IMR-90 (cell line): ENCODE data around the gene ATXN1. TPM values are rescaled to one million over a fixed set of nuclear protein-coding genes. Genes with fewer than 3 reads are reported as not detected.
A peak's percentile ranks its signal among the peaks of the same experiment; 100 is the strongest.

Experiments
- ATAC-seq: fragments of 200-7000 bp; cut with Tn5 transposase; 2 replicates; pipeline ENCODE4 v1.9.1; 2020; ENCODE audit warnings: low read depth, mild to moderate bottlenecking, moderate library complexity
- BruUV-seq: library from RNA; stranded (reverse); fragments of 400-500 nt; replicated peaks from 2 replicates; lab custom pipeline; 2021; lab: Mats Ljungman, UMichigan
- CTCF ChIA-PET: fragments of 300-600 bp; formaldehyde crosslinking; extraction: SDS; loops from one replicate; lab custom pipeline; 2021; ENCODE audit warnings: antibody characterized with exemption; lab: Yijun Ruan, JAX
- POLR2A ChIA-PET: fragments of 300-600 bp; sonication (Branson Sonifier 250); formaldehyde crosslinking; loops from one replicate; lab custom pipeline; 2022; ENCODE audit warnings: antibody characterized with exemption; ENCODE audit not compliant: unreplicated experiment; lab: Charles Lee
- DNase-seq: peaks from one replicate; pipeline ENCODE4 v3.0.0; 2013
- H2AFZ ChIP-seq: replicated peaks from 2 replicates; pipeline ENCODE3; 2013; ENCODE audit warnings: low read length, mild to moderate bottlenecking; ENCODE audit not compliant: poor library complexity
- H2AK5ac ChIP-seq: 2 replicates; pipeline ENCODE4 v1.6.1; 2013; ENCODE audit warnings: low read depth, low read length, inconsistent platforms
- H2AK9ac ChIP-seq: replicated peaks from 2 replicates; pipeline ENCODE3; 2013; ENCODE audit warnings: mild to moderate bottlenecking, low read depth, low read length, moderate library complexity; ENCODE audit not compliant: poor library complexity
- H2BK120ac ChIP-seq: 2 replicates; pipeline ENCODE4 v1.6.1; 2013; ENCODE audit warnings: low read depth, low read length, inconsistent platforms
- H2BK15ac ChIP-seq: 3 replicates; pipeline ENCODE4 v1.6.1; 2013; ENCODE audit warnings: low read depth, low read length, inconsistent platforms
- H2BK20ac ChIP-seq: 2 replicates; pipeline ENCODE4 v1.6.1; 2013; ENCODE audit warnings: low read depth, mild to moderate bottlenecking, inconsistent platforms, low read length, moderate library complexity
- H2BK5ac ChIP-seq: 2 replicates; pipeline ENCODE4 v1.6.1; 2013; ENCODE audit warnings: mild to moderate bottlenecking, low read depth, low read length, inconsistent platforms; ENCODE audit not compliant: poor library complexity, severe bottlenecking
- H3K14ac ChIP-seq: replicated peaks from 2 replicates; pipeline ENCODE4 v1.6.1; 2013; ENCODE audit warnings: low read depth, low read length, inconsistent platforms
- H3K18ac ChIP-seq: 2 replicates; pipeline ENCODE4 v1.6.1; 2013; ENCODE audit warnings: low read depth, low read length, control low read depth
- H3K23ac ChIP-seq: 2 replicates; pipeline ENCODE4 v1.6.1; 2013; ENCODE audit warnings: low read depth, low read length, inconsistent platforms
- H3K27ac ChIP-seq: 2 replicates; pipeline ENCODE4 v1.5.1; 2013; ENCODE audit warnings: mild to moderate bottlenecking, control low read depth, low read length; ENCODE audit not compliant: insufficient read depth
- H3K27me3 ChIP-seq: 2 replicates; pipeline ENCODE4 v1.6.1; 2013; ENCODE audit warnings: low read length; ENCODE audit not compliant: control insufficient read depth, insufficient read depth
- H3K36me3 ChIP-seq: 2 replicates; pipeline ENCODE4 v1.6.1; 2013; ENCODE audit warnings: low read length, mixed read lengths; ENCODE audit not compliant: control insufficient read depth, insufficient read depth
- H3K4ac ChIP-seq: 2 replicates; pipeline ENCODE4 v1.6.1; 2013; ENCODE audit warnings: low read depth, low read length, inconsistent platforms
- H3K4me1 ChIP-seq: 2 replicates; pipeline ENCODE4 v1.6.1; 2013; ENCODE audit warnings: low read length, mixed read lengths; ENCODE audit not compliant: control insufficient read depth, insufficient read depth
- H3K4me2 ChIP-seq: 2 replicates; pipeline ENCODE4 v1.6.1; 2013; ENCODE audit warnings: low read depth, mild to moderate bottlenecking, control low read depth, low read length, moderate library complexity
- H3K4me3 ChIP-seq: 2 replicates; pipeline ENCODE4 v1.5.1; 2013; ENCODE audit warnings: low read depth, mild to moderate bottlenecking, control low read depth, low read length, moderate library complexity; ENCODE audit not compliant: insufficient read depth
- H3K56ac ChIP-seq: 2 replicates; pipeline ENCODE4 v1.6.1; 2013; ENCODE audit warnings: low read length, inconsistent platforms; ENCODE audit not compliant: insufficient read depth; ENCODE audit errors: extremely low read depth
- H3K79me1 ChIP-seq, 2 experiments: 2 replicates each; pipeline ENCODE4 v1.6.1; 2013; ENCODE audit warnings: low read length in 2 of 2, inconsistent platforms in 1 of 2, low read depth in 1 of 2
- H3K9ac ChIP-seq: 2 replicates; pipeline ENCODE4 v1.6.1; 2013; ENCODE audit warnings: low read depth, low read length, control low read depth
- H3K9me1 ChIP-seq: 2 replicates; pipeline ENCODE4 v1.6.1; 2013; ENCODE audit warnings: low read length, inconsistent platforms; ENCODE audit not compliant: insufficient read depth
- H3K9me3 ChIP-seq: 2 replicates; pipeline ENCODE4 v1.6.1; 2013; ENCODE audit warnings: low read length; ENCODE audit not compliant: control insufficient read depth, insufficient read depth
- H4K20me1 ChIP-seq: 2 replicates; pipeline ENCODE4 v1.6.1; 2013; ENCODE audit warnings: low read length, inconsistent platforms; ENCODE audit not compliant: insufficient read depth
- H4K5ac ChIP-seq: 2 replicates; pipeline ENCODE4 v1.6.1; 2013; ENCODE audit warnings: mild to moderate bottlenecking, low read depth, low read length, control low read depth
- H4K8ac ChIP-seq, 2 experiments: 2 replicates each; pipeline ENCODE4 v1.6.1; 2013; ENCODE audit warnings: low read depth in 2 of 2, low read length in 2 of 2, control low read depth in 1 of 2, inconsistent platforms in 1 of 2
- H4K91ac ChIP-seq: 2 replicates; pipeline ENCODE4 v1.6.1; 2013; ENCODE audit warnings: low read depth, low read length, inconsistent platforms; ENCODE audit not compliant: insufficient read depth
- BHLHE40 ChIP-seq: fragments of 150-350 bp; IDR thresholded peaks from 2 replicates; pipeline ENCODE4 v1.6.1; 2016; ENCODE audit warnings: mild to moderate bottlenecking, low read depth, low read length
- CEBPB ChIP-seq: IDR thresholded peaks from 2 replicates; pipeline ENCODE4 v1.6.1; 2012; ENCODE audit warnings: low read depth, low read length, improper control_type of control experiment
- CHD1 ChIP-seq: IDR thresholded peaks from 2 replicates; pipeline ENCODE4 v1.6.1; 2012; ENCODE audit warnings: low read depth, low read length, improper control_type of control experiment
- CTCF ChIP-seq: conservative IDR thresholded peaks from 2 replicates; pipeline ENCODE4 v1.5.1; 2012; ENCODE audit warnings: mild to moderate bottlenecking, low read depth, low read length, improper control_type of control experiment
- FOS ChIP-seq: fragments of 150-350 bp; IDR thresholded peaks from 2 replicates; pipeline ENCODE4 v1.6.1; 2016; ENCODE audit warnings: low read depth, low read length
- POLR2A ChIP-seq: IDR thresholded peaks from 2 replicates; pipeline ENCODE4 v1.6.1; 2012; ENCODE audit warnings: mild to moderate bottlenecking, low read depth, low read length
- RAD21 ChIP-seq: IDR thresholded peaks from 2 replicates; pipeline ENCODE4 v1.6.1; 2012; ENCODE audit warnings: low read length, improper control_type of control experiment
- RCOR1 ChIP-seq: IDR thresholded peaks from 2 replicates; pipeline ENCODE4 v1.6.1; 2012; ENCODE audit warnings: mild to moderate bottlenecking, low read length, improper control_type of control experiment; ENCODE audit not compliant: insufficient replicate concordance
- RFX5 ChIP-seq: IDR thresholded peaks from 2 replicates; pipeline ENCODE4 v1.8.0; 2012; ENCODE audit warnings: low read depth, mild to moderate bottlenecking, low read length, moderate library complexity
- WGBS, 2 experiments: methylation state at CpG; one replicate each; pipeline versions ENCODE4 v1.1.5 to v1.1.7; 2013; ENCODE audit warnings: missing lambda C conversion rate in 2 of 2; ENCODE audit not compliant: insufficient read length in 1 of 2; ENCODE audit errors: extremely low coverage in 2 of 2; 5-methylcytosine and 5-hydroxymethylcytosine counted together
- dilution Hi-C: fragments of 300-500 bp; cut with HindIII; formaldehyde crosslinking; loops from one replicate; pipeline ENCODE4 v1.14.3; 2018; ENCODE audit warnings: low sequenced_read_pairs; ENCODE audit not compliant: unreplicated experiment
- in situ Hi-C: fragments of 300-500 bp; cut with MboI; formaldehyde crosslinking; loops from 3 replicates; pipeline ENCODE4 v1.14.3; 2019; ENCODE audit warnings: low sequenced_read_pairs, inconsistent platforms, mixed read lengths
- intact Hi-C: fragments of 100-400 bp; cut with micrococcal nuclease; formaldehyde crosslinking; loops from 2 replicates; pipeline ENCODE4 v1.10.0; 2022
- polyA plus RNA-seq, 3 experiments: library from polyadenylated mRNA; depleted of rRNA; stranded (reverse); fragments of >200 nt; gene quantifications; 2 replicates each; pipeline ENCODE4 v1.2.3, GENCODE V29; 2012; ENCODE audit warnings: low replicate concordance in 1 of 3
- total RNA-seq: library from RNA; depleted of rRNA; stranded (reverse); fragments of >200 nt; gene quantifications from 2 replicates; pipeline ENCODE4 v1.2.3, GENCODE V29; 2012

Gene ATXN1
- total and polyA plus RNA-seq, 2 of the 4 experiments (the other 2 are of a cell fraction): 7.3 to 11.1 TPM

- Histone ChIP-seq H2AK9ac (peak overlapping the region; percentile 57), H3K4me1 (peaks cover 20% of the 10 kb centered on the region), H2BK5ac (peak overlapping the region; percentile 99), H3K23ac (peak overlapping the region; percentile 80), H3K79me1 (peaks cover 5 to 17% of the 10 kb centered on the region in 2 experiments; a peak in 3 of 4 replicates), H3K56ac (peak overlapping the region; percentile 48; the same call in 1 of the 2 replicates), H3K27me3 (no peaks in the 10 kb centered on the region), H2BK15ac (peak overlapping the region; percentile 35; the same call in 1 of the 3 replicates), H3K27ac (peak overlapping the region; percentile 64), H4K91ac (peak overlapping the region; percentile 75), H2AFZ (no peak overlapping the region), H3K14ac (peak overlapping the region; percentile 84), H3K4me3 (no peak overlapping the region), H3K9me1 (0 out of 2 replicates have a peak, but pooled peaks cover 7% of the 10 kb centered on the region), H3K36me3 (no peaks in the 10 kb centered on the region), H4K8ac (peak overlapping the region; percentile 6 to 91; a peak in 2 of 4 replicates), H2BK20ac (peak overlapping the region; percentile 94), H3K9ac (no peak overlapping the region), H4K20me1 (no peaks in the 10 kb centered on the region), H3K4ac (peak overlapping the region; percentile 89), H2AK5ac (no peak overlapping the region), H3K18ac (peak overlapping the region; percentile 89; the same call in 1 of the 2 replicates), H3K9me3 (no peaks in the 10 kb centered on the region), H4K5ac (peak overlapping the region; percentile 85; the same call in 1 of the 2 replicates), H2BK120ac (peak overlapping the region; percentile 93; the same call in 1 of the 2 replicates), H3K4me2 (peak overlapping the region; percentile 70; the same call in 1 of the 2 replicates)
- CTCF ChIA-PET: no interaction called here
- no CpG with 5 or more reads among the region's 3 CpGs for WGBS, 2 experiments
- dilution Hi-C loops: no loop called here
- intact Hi-C loops: no loop called here
- in situ Hi-C loops: no loop called here
- POLR2A ChIA-PET: no interaction called here
- TF ChIP-seq CTCF (no peak), RAD21 (peak; percentile 21; the same call in 1 of the 2 replicates), CHD1 (0 out of 2 replicates have a peak, but pooled peaks have one; percentile 68), FOS (peak; percentile 81), POLR2A (0 out of 2 replicates have a peak, but pooled peaks have one; percentile 24), RFX5 (no peak), RCOR1 (peak; percentile 62), CEBPB (peak; percentile 81), BHLHE40 (peak; percentile 97)
- peak; percentile 92 for ATAC-seq
- peak; percentile 98 for DNase-seq
- BruUV-seq: no TSS peak
Measured at GRCh38 chr6:16450285-16450684, 311.0 kb downstream of the ATXN1 start.
